ENCODE measurements around the gene NSMF. TPM values are rescaled to one million over a fixed set of nuclear protein-coding genes. Genes with fewer than 3 reads are reported as not detected.

Gene NSMF
- total and polyA plus RNA-seq, 2 of the 8 experiments (the other 6 are each of a cell fraction or from before 2014, with no cell fraction given), result 56.7 to 65.1 TPM

- TF ChIP-seq TBP (IDR thresholded peaks at IDR 0.05; ENCODE audit: low read depth, low read length), result no peak
Measured at GRCh38 chr9:137492464-137493363, 33.6 kb upstream of the NSMF start (continued).

Data from H1 (cell line).